ENCODE measurements around the gene KDELR3.
"Not testable (repeated sequence)": the region's sequence is repeated elsewhere in the genome, so short reads cannot be mapped to it uniquely, and the experiment has no call there.

Gene KDELR3

DNA sequence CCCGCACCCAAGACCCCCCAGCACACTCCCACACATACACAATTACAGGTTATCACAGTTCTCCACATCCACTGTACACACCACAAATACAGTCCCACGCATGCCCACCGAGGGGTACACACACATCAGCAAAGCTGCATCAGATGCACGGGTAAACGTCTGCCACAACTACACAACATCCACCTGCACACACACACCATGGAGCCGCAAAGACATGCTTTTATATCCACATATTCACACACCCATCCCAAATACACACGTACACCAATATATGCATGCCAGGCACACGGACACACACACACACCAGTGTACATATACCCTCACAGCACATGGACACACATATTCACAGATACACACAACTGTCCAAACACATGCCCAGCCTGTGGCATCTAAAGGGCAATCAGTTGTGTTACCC, 7.5 kb upstream of the KDELR3 start:
- Mint-ChIP-seq H3K9me3 (no peaks in the 10 kb centered on the region), H3K27me3 (peaks cover 68% of the 10 kb centered on the region), H3K36me3 (ENCODE audit: low read depth) (no peaks in the 10 kb centered on the region), H3K27ac (no peak overlapping the region), H3K4me3 (no peak overlapping the region), H3K4me1 (ENCODE audit: low read depth) (peaks cover 13% of the 10 kb centered on the region)

DNA sequence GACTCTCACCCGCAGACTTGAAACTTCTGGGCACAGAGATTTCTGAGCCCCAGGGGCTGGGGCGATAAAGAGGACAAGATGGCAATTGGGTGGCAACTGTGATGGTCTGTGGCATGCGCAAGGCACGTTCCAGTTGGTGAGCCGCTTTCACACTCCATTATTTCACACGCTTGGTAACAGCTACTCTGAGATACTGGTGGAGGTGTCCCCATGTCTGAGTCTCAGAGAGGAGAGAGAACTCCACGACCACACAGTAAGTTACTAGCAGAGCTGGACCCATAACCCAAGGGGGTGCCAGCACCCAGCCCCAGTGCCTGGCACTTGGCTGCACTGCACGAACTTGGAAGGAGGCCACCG, 6.9 kb upstream of the KDELR3 start:
- Mint-ChIP-seq H3K4me3 (no peak overlapping the region), H3K27me3 (peaks cover 74% of the 10 kb centered on the region), H3K9me3 (no peaks in the 10 kb centered on the region), H3K27ac (no peak overlapping the region), H3K36me3 (ENCODE audit: low read depth) (no peaks in the 10 kb centered on the region), H3K4me1 (ENCODE audit: low read depth) (peaks cover 13% of the 10 kb centered on the region)

DNA sequence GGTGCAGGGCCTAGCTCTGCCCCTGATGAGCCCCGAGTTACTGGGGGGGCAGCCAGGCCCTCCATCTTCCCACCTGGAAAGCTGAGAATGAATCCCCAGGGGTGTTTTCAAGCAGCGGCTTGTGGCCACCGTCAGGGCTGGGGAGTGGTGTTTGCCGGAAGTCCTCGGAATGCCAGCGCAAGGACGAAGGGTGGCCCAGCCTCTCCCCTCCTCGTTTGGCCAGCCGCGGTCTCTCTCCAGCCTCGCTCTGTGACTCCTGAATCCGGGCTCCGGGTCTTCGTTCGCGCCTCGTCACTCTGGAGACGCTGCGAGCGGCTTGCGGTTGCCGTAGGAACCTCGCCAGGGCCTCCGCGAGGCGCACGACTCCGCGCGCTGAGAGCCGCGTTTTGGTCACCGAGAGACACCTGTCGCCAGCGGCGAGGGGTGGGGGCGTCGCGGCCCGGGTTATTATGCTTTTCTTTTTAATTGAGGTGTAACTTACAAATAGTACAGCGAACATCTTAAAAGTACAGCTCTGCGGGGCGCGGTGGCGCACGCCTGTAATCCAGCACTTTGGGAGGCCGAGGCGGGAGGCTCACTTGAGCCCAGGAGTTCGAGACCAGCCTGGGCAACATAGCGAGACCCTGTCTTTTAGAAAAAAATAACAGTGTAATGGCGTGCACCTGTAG, 6.3 kb upstream of the KDELR3 start:
- no peaks in the 10 kb centered on the region for H3K36me3 Mint-ChIP-seq (ENCODE audit: low read depth)
- no peak overlapping the region for H3K4me3 Mint-ChIP-seq
- peaks cover 74% of the 10 kb centered on the region for H3K27me3 Mint-ChIP-seq
- H3K9me3 Mint-ChIP-seq = no peaks in the 10 kb centered on the region
- H3K27ac Mint-ChIP-seq = no peak overlapping the region
- peaks cover 9% of the 10 kb centered on the region for H3K4me1 Mint-ChIP-seq (ENCODE audit: low read depth)

DNA sequence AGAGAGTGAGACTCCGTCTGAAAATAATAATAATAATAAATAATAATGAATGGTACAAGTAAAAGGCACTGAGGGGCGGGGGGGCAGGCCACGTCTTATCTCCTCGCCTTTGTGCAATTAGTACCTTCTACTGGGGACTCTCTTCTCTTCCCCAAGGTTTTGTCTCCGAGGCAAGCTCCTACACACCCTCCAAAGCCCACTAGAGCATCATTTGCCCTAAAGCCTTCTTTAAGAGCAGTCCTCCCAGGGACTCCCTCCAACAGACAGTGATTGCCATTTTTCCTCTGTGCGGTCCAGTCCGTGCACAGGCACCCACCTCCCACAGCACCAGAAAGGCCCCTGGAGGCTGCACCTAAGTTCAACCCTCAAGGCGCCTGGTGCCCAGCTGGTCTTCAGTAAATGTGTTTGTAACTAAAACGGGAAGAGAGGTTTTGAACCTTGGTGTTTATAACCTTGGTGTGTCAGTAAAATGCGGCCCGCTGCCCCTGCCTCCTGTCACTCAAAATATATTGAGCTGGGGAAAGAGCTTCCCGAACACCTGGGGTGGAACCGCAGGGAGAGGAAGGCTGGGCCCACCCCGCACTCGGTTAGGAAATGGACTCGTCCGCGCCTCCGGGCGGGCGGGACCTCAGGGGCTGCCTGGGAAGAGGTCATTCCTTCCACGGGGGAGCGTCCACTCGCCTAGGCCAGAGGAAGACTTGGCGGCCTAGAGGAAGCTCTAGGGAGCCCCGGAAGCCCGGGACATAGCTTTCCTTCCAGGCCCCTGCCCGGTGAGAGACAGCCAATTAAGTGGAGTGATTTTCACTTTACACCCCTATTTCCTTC, 4.7 kb upstream of the KDELR3 start:
- Mint-ChIP-seq H3K36me3 (ENCODE audit: low read depth) (no peaks in the 10 kb centered on the region), H3K4me1 (ENCODE audit: low read depth) (peaks cover 15% of the 10 kb centered on the region), H3K27ac (no peak overlapping the region), H3K4me3 (no peak overlapping the region), H3K27me3 (peaks cover 67% of the 10 kb centered on the region), H3K9me3 (no peaks in the 10 kb centered on the region)

DNA sequence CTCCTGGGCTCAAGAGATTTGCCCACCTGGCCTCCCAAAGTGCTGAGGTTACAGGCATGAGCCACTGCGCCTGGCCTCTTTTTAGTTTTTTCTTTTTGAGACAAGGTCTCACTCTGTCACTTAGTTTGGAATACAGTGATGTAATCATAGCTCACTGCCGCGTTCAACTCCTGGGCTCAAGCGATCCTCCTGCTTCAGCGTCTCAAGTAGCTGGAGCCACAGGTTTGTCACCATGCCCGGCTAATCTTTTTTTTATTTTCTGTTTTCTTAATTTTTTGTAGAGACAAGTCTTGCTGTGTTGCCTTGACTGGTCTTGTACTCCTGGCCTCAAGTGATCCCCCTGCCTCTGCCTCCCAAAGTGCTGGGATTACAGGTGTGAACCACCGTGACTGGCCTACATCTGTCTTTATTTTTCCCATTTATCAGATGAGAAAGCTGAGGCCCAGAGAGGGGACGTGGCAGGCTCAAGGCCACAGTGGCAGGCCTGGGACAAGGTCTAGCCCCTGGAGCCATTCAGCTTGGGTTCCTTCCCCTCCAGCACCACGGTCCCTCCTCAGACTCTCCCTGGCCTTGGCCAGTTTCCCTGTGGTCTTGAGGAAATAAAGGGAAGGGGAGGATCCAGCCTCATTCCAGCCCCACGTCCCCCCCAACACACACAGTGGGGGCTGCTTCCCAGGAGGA, 2.8 kb upstream of the KDELR3 start:
- peaks cover 15% of the 10 kb centered on the region for H3K4me1 Mint-ChIP-seq (ENCODE audit: low read depth)
- peaks cover 54% of the 10 kb centered on the region for H3K27me3 Mint-ChIP-seq
- no peak overlapping the region for H3K27ac Mint-ChIP-seq
- H3K4me3 Mint-ChIP-seq = no peak overlapping the region
- no peaks in the 10 kb centered on the region for H3K9me3 Mint-ChIP-seq
- no peaks in the 10 kb centered on the region for H3K36me3 Mint-ChIP-seq (ENCODE audit: low read depth)

DNA sequence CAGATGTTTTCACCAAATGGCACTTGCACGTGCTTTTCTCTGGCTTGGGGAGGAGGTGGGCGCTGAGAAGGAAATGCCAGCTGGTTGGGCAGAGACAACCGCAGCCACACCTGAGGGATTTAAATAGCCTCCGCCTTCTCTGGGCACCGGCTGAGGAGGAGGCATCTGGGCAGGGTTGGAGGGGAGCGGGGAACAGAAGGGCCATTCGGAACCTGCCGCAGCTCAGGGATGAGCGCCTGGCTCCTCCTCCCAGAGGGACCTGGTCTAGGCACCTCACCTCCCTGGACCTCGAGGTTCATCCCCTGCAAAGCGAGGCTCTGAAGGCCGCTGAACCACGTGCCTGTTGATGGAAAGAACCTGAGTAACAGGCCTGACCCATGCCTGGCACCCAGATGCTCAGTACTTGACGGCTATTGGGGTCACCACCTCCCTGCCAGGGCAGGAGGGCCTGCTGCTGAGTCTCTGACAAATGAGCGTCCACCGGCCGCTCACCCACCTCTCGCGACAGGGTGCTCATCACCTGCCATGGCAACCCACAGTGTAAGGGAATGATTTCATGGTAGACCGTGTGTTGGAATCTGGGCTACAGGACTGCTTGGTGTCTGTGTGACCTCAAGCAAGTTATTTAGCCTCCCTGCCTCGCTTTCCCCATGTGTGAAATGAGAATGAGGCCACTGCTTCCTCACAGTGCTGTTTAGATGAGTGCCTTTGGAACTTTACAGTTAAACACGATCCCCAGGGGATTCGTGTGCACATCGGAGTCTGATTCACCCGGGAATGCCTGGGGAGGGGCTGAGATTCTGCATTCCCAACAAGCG, 2.0 kb upstream of the KDELR3 start:
- Mint-ChIP-seq H3K27ac (no peak overlapping the region), H3K9me3 (no peaks in the 10 kb centered on the region), H3K27me3 (peaks cover 47% of the 10 kb centered on the region), H3K4me3 (no peak overlapping the region), H3K36me3 (ENCODE audit: low read depth) (no peaks in the 10 kb centered on the region), H3K4me1 (ENCODE audit: low read depth) (peaks cover 15% of the 10 kb centered on the region)

DNA sequence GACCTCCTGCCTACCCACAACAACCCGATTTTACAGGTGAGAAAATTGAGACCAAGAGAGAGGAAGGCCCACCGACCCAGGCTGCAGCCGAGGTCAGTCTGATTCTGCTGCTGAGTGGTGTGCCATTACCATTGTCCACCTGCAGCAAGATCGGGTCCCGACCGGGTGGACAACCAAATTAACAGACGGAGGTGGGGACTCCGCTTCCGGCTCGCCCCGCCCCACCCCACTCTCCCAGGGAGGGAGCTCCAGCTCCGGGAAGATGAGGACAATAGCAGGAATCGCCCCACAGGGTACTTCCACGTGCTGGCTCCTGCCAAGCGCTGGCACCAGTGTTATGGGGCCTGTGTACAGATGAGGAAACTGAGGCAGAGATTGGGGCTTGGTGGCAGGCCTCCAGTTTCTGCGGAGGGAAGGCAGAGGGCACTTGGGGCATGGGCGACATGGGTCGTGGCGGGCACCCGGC, 425 bp upstream of the KDELR3 start:
- H3K9me3 Mint-ChIP-seq = no peaks in the 10 kb centered on the region
- peaks cover 8% of the 10 kb centered on the region for H3K4me1 Mint-ChIP-seq (ENCODE audit: low read depth)
- H3K4me3 Mint-ChIP-seq = peak overlapping the region; percentile 70
- peaks cover 36% of the 10 kb centered on the region for H3K27me3 Mint-ChIP-seq
- H3K27ac Mint-ChIP-seq = no peak overlapping the region
- no peaks in the 10 kb centered on the region for H3K36me3 Mint-ChIP-seq (ENCODE audit: low read depth)

DNA sequence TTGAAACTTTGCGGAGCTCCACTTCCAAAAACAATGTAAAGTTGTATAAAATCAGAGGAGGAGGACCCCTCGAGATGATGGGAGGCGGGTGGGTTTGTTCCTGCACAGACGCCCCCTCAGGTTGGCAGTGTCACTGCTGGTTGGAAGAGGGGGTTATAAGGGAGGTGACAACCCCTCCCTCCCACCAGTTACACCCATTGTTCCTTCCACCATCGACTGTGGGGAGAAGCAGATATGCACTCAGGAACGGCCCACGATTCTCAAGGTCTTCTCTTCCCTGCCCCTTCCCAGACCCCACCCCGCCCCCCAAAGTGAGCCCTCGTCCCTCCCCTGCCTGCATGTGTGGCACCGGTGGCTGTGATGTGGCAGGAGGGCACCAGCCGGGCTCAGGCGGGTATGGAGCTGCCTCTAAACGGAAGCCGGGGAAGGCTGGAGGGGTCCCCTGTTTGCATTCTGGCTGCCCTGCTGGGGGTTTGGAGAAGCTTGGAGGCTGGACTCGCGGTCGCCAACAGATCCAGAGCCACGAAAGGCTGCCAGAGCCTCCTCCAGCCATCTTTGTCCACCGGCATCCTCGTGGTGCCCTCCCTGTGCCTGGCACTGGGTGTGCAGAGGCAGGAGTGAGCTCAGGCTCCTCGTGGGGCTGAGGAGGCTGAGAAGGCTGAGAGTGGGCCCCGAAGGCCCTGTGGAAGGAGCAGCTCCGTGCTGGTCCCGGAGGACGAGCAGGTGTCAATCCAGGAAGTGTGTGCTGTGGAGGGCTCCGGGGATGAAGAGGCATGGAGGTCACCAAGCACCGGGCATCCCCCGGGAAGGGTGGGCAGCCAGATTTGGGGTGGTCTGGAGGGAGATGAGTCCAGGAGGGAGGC, 778 bp downstream of the KDELR3 start:
- H3K4me3 Mint-ChIP-seq = peak overlapping the region; percentile 60
- H3K9me3 Mint-ChIP-seq = no peaks in the 10 kb centered on the region
- no peaks in the 10 kb centered on the region for H3K36me3 Mint-ChIP-seq (ENCODE audit: low read depth)
- H3K27me3 Mint-ChIP-seq = peaks cover 28% of the 10 kb centered on the region
- H3K4me1 Mint-ChIP-seq (ENCODE audit: low read depth) = peaks cover 8% of the 10 kb centered on the region
- no peak overlapping the region for H3K27ac Mint-ChIP-seq

DNA sequence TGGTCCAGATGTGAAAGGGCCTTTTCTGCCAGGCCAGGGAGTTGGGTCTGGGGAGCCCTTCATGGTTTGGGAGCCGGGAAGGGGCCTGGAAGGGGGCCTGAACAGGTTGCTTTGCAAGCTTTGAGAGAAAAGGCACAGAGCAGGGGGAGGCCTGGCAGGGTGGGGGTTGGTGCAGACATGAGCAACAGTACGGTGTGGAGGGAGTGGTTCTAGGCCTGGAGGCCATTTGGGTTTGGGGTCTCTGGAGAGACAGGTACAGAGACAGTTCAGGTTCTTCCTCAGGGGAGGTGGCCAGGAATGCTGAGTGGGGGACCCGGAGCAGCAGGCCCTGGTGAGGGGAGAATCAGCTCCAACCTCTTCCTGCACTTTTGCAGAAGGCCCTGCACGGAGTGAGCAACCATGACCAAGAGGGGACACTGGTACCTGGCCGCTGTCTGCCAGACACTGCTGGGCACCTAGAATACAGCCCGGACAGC, 1.4 kb downstream of the KDELR3 start:
- Mint-ChIP-seq H3K27me3 (peaks cover 21% of the 10 kb centered on the region), H3K4me3 (no peak overlapping the region)

DNA sequence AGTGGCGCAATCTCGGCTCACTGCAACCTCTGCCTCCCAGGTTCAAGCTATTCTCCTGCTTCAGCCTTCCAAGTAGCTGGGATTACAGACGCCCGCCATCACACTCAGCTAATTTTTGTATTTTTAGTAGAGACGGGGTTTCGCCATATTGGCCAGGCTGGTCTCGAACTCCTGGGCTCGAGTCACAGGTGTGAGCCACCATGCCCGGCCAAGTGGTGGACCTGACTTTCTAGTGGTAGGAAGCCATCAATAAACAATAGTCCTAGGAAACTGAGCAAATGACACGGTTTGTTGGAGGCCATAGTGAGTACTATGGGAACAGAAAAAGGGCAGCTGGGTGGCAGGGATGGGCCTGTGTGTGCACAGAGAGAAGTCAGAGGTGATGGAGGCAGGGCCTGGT, 2.3 kb downstream of the KDELR3 start:
- not testable (repeated sequence) for H3K36me3 Mint-ChIP-seq (ENCODE audit: low read depth); H3K4me3 Mint-ChIP-seq; H3K27ac Mint-ChIP-seq; H3K9me3 Mint-ChIP-seq; H3K4me1 Mint-ChIP-seq (ENCODE audit: low read depth)
- peaks cover 21% of the 10 kb centered on the region for H3K27me3 Mint-ChIP-seq

More for the DNA sequence above, 1.4 kb downstream of the KDELR3 start:
- no peak overlapping the region for H3K27ac Mint-ChIP-seq
- H3K36me3 Mint-ChIP-seq (ENCODE audit: low read depth) = no peaks in the 10 kb centered on the region
- H3K4me1 Mint-ChIP-seq (ENCODE audit: low read depth) = peaks cover 8% of the 10 kb centered on the region
- no peaks in the 10 kb centered on the region for H3K9me3 Mint-ChIP-seq

DNA sequence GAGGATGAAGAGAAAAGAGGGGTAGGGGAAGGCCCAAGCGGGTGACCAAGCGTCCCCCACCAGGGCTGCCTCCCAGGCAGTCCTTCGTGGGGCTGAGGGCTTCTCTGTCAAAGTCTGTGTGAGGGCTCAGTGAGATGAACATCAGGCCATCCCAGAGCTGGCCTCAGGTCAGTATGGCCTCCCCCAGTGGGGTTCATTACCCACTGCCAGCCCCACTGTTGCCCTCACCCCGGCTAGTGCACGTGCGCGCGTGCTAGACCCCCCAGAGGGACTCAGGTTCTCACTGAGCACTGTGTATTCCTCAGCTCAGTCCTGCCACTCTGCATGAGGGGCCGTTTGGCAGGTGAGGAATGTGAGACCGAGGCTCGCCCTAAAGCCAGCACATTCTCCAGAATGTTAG, 3.3 kb downstream of the KDELR3 start:
- Mint-ChIP-seq H3K27me3 (peaks cover 12% of the 10 kb centered on the region), H3K36me3 (ENCODE audit: low read depth) (no peaks in the 10 kb centered on the region), H3K27ac (no peak overlapping the region), H3K4me1 (ENCODE audit: low read depth) (peaks cover 8% of the 10 kb centered on the region), H3K9me3 (no peaks in the 10 kb centered on the region), H3K4me3 (no peak overlapping the region)

DNA sequence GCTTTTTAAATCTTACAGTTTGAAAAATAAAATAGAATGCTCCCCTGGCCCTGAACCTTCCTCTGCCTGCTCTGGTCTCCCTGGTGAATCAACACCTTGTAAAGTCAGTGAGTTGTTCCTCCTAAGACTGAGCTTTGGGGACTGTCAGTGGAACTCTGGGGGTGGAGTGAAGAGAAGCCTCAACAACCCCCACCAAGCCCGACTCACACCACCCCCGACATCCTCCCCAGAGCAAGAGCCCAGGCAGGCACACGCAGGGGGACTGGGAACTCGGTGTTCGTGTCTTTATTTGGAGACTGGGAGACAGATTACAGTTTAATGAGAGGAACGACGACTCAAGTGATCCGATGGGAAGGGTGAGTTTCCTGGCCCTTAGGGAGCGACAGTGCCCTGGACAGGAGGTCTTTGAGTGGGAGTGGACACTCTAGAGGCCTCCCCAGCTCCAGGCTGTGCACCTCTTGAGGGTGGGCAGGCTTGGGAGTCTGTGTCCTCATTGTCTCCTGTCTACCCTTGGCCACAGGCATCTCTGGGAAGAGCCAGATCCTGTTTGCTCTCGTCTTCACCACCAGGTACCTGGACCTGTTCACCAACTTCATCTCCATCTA, 6.2 kb downstream of the KDELR3 start:
- Mint-ChIP-seq H3K27me3 (no peaks in the 10 kb centered on the region), H3K9me3 (no peaks in the 10 kb centered on the region), H3K36me3 (ENCODE audit: low read depth) (peaks cover under 1% of the 10 kb centered on the region), H3K27ac (no peak overlapping the region), H3K4me1 (ENCODE audit: low read depth) (no peaks in the 10 kb centered on the region), H3K4me3 (no peak overlapping the region)

DNA sequence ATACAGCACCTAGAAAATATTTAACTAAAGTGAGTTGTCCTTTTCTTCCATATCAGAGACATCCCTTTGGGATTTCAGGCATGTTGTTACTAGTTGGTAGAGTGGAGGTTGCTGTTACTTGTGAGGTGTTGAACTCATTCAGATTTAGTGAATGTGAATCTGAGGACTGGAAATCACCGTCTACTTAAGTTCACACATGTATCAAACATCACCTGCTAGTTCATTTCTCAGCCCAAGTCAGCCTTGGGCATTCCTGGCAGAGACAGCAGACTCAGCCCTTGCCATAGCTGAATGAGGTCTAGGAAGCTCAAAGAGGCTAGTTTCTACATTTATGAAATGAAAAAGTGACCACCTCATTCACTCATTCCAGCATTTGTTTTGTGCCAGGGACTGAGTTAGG, 9.7 kb downstream of the KDELR3 start:
- H3K9me3 Mint-ChIP-seq = no peaks in the 10 kb centered on the region
- H3K36me3 Mint-ChIP-seq (ENCODE audit: low read depth) = peaks cover 25% of the 10 kb centered on the region
- H3K27me3 Mint-ChIP-seq = no peaks in the 10 kb centered on the region
- H3K4me1 Mint-ChIP-seq (ENCODE audit: low read depth) = peaks cover 2% of the 10 kb centered on the region
- no peak overlapping the region for H3K27ac Mint-ChIP-seq
- no peak overlapping the region for H3K4me3 Mint-ChIP-seq
